Fibroblast of mammary gland (primary cell): ENCODE measurements around the gene PCBD2.
A peak's percentile ranks its signal among the peaks of the same experiment; 100 is the strongest.
"Not testable (repeated sequence)": the region's sequence is repeated elsewhere in the genome, so short reads cannot be mapped to it uniquely, and the experiment has no call there.

Experiments used
- DNase-seq: peaks from one replicate; pipeline ENCODE4 v3.0.0-alpha.2; 2010; ENCODE audit warnings: low read depth
- H3K4me3 ChIP-seq: 2 replicates; pipeline ENCODE4 v1.5.1; 2011; ENCODE audit warnings: low read depth, mild to moderate bottlenecking, low read length, moderate library complexity; ENCODE audit not compliant: control insufficient read depth
- TF ChIP-seq, protein P1 (sequence below): conservative IDR thresholded peaks from 2 replicates; pipeline ENCODE4 v1.5.1; 2011; ENCODE audit warnings: low read depth, low read length, inconsistent platforms; ENCODE audit not compliant: control insufficient read depth, insufficient read depth

PCBD2 gene

DNA sequence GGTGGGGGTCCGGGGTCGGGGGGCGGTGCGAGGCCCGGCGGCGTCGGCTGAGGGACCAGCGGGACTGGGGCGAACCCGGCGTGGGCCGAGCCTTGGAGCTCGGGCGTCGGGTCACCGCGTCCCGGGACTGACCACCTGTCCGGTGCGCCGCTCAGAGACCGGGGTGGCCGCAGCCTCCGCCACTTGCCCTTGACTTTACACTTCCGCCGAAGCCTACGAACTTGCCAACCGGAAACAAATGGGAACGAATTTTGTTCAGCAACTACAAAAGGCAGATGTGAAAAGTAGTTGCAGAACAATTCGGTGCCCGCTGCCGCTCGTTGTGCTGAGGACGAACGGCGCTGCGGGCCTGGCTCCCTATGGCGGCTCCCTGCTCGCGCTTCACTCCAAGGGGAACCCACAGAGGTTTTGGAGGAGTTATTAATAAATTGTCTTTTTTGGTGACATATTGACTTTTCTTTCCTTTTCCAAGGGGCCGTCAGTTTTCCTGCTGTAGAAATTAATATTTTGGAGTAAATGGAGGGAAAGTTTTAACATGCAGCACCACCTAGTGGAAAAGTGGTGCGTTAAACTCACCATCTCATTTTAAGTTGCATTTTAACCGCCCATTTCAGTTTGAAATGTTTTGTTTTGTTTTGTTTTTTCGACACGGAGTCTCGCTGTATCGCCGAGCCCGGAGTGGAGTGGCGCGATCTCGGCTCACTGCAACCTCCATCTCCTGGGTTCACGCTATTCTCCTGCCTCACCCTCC, 490 bp downstream of the PCBD2 start:
- peak; percentile 82 for DNase-seq
- TF ChIP-seq, protein P1, sequence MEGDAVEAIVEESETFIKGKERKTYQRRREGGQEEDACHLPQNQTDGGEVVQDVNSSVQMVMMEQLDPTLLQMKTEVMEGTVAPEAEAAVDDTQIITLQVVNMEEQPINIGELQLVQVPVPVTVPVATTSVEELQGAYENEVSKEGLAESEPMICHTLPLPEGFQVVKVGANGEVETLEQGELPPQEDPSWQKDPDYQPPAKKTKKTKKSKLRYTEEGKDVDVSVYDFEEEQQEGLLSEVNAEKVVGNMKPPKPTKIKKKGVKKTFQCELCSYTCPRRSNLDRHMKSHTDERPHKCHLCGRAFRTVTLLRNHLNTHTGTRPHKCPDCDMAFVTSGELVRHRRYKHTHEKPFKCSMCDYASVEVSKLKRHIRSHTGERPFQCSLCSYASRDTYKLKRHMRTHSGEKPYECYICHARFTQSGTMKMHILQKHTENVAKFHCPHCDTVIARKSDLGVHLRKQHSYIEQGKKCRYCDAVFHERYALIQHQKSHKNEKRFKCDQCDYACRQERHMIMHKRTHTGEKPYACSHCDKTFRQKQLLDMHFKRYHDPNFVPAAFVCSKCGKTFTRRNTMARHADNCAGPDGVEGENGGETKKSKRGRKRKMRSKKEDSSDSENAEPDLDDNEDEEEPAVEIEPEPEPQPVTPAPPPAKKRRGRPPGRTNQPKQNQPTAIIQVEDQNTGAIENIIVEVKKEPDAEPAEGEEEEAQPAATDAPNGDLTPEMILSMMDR, result peak; percentile 65
- peak overlapping the region; percentile 84 for H3K4me3 ChIP-seq

DNA sequence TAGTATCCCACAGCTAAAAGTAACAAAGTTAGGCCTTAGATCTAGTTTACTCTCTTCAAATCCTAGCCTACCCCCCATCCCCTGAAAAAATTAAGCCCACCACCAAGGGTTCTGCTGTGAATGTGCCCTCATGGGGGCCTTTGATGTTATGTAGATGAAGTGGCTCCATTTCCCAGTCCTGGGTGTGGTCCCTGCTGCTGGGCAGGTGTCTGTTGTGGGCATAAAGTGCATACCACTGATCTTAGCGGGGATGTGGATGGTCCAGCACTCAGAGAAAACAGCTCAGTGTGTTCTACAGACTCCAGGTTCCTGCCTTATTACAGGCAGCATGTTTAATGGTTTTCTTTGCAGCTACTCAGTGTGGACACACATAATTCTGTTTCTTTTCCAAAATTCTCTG, 1.9 kb downstream of the PCBD2 start:
- TF ChIP-seq, protein P1, result no peak
- H3K4me3 ChIP-seq, result no peak overlapping the region
- DNase-seq, result no peak

DNA sequence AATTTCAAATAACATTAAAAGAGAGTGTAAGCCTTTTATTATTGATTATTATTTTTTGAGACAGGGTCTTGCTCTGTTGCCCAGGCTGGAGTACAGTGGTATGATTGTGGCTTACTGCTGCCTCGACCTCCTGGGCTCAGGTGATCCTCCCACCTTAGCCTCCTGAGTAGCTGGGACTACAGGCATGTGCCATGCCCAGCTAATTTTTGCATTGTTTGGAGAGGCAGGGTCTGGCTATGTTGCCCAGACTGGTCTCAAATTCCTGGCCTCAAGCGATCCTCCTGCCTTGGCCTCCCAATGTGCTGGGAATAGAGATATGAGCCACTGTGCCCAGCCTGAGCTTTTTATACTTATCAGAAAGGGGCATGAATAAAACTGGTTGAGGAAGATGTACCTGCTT, 5.8 kb downstream of the PCBD2 start:
- not testable (repeated sequence) for H3K4me3 ChIP-seq, DNase-seq

DNA sequence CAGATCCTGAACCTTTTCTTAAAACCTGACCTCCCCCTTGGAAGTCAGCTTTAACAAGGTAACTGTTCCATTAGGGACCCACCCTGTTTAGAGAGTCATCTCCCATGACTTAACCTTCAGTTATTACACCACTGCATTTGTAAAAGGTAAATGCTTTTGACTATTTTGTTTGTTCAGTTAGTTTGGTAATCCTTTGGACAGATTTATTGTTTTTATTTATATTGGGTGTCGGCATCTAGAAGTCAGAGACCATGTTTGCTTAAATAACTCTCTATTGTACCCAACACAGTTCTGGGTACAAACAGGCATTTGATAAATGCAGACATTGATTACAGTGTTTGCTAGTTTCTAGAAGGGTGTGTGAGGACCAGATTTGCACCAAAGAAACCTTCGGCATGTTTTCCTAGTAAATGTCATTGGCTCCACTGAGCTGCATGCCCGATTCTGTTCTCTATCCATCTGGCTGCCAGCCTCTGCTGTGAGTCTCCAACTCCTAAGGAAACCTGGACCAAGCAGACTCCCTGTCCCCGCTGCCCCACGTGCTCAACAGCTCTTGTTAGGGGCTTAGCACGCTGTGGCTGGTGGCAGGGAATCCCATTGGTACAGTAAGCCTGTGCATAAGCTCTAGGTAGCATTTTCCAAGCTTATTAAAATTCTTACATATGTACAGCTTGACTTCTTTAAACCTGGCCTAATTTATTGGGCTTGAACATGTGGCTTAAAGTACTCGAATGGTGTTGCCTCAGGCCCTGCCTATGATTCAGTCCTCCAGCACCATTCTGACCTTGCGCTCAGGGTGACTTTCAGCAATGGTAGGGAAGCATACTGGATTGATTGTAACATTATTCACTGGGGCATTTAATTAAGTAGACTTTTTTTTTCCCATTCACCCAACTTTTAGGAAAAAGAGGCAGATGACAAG, 6.6 kb downstream of the PCBD2 start:
- TF ChIP-seq, protein P1, result no peak
- DNase-seq, result peak; percentile 15
- H3K4me3 ChIP-seq, result no peak overlapping the region

DNA sequence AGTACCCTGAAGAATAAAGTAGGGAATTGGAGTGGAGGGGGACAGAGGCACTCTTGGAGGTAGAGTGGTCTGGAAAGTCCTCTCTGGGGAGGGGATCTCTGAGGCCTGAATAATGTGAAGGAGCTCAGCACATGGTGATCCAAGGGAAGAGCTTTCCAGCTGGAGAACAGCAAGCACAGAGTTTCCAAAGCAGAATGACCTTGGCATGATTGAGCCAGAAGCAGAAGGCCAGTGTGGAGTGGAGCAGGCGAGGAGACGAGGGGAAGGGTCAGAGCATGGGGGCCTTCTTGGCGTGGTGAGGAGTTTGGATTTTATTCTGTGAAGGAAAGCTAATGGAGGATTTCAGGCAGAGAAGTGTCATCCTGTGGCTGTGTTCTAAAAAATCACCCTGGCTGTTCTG, 8.3 kb downstream of the PCBD2 start:
- no peak for DNase-seq
- TF ChIP-seq, protein P1, result no peak
- H3K4me3 ChIP-seq, result no peak overlapping the region

DNA sequence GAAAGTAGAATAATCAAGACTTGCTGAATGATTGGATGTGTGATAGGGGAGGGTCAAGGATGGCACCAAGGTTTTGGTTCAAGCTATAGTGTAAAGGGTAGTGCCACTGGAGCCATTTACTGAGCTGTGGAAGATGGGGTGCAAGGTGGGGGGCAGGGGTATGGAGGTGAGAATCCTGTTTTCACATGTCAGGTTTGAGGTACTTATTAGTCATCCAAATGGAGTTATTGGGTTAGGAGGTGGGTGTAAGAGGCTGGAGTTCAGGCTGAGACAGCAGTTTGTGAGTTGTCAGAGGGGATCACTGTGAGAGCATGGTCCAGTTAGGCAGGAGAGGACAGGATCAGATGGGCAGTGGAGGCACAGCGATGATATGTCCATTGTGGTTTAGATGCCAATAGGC, 8.9 kb downstream of the PCBD2 start:
- DNase-seq, result no peak
- TF ChIP-seq, protein P1, result no peak
- H3K4me3 ChIP-seq, result no peak overlapping the region
